Measurements from ENCODE around the gene MTERF4. TPM values are rescaled to one million over a fixed set of nuclear protein-coding genes. Genes with fewer than 3 reads are reported as not detected.
A peak's percentile ranks its signal among the peaks of the same experiment; 100 is the strongest.

The MTERF4 gene
- polyA plus RNA-seq, 2 of the 4 experiments (the other 2 are of a cell fraction), result 44.9 to 47.1 TPM

DNA sequence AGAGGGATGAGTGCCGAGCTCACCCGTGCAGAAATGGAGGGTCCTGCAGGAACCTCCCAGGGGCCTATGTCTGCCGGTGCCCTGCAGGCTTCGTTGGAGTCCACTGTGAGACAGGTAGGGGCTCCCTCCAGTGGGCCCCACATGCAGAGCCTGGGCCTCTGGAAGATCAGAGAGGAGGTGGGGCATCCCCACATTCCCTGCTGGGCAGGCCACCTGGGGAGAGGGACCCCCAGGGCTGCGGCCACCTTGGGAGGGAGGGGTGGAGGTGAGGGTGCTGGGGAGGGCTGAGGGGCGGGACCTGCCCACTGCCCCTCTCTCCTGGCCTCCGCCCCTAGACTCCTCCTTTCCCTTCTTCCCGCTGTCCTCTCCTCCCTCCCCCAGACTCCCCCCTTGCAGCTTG lies 38.5 kb downstream of the MTERF4 start:
- Histone ChIP-seq H3K4me3 (0 out of 3 replicates have a peak overlapping the region, but pooled peaks have one; percentile 13), H3K9me3 (no peaks in the 10 kb centered on the region), H3K4me1 (no peaks in the 10 kb centered on the region), H3K27ac (no peak overlapping the region), H3K4me2 (peak overlapping the region; percentile 58)
- POLR2A ChIA-PET, result no interaction called here
- FAIRE-seq (no peak), DNase-seq (ENCODE audit: low read depth in 1 of 2, low spot score in 1 of 2) (no peak), ATAC-seq (peak in 1 of 2 experiments; percentile 45; a peak in 3 of 6 replicates)
- TF ChIP-seq, protein P1, sequence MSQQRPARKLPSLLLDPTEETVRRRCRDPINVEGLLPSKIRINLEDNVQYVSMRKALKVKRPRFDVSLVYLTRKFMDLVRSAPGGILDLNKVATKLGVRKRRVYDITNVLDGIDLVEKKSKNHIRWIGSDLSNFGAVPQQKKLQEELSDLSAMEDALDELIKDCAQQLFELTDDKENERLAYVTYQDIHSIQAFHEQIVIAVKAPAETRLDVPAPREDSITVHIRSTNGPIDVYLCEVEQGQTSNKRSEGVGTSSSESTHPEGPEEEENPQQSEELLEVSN (IDR thresholded peaks at IDR 0.05; ENCODE audit: borderline replicate concordance, low read depth), result no peak
- TF ChIP-seq BHLHE40 (IDR thresholded peaks at IDR 0.05; ENCODE audit: low read depth, low read length), result no peak
- no peak for TF ChIP-seq KDM1A (IDR thresholded peaks at IDR 0.05; ENCODE audit: low read depth)
- no peak for TF ChIP-seq GATA3 (IDR thresholded peaks at IDR 0.05; ENCODE audit: borderline replicate concordance)
- TF ChIP-seq MAZ (IDR thresholded peaks at IDR 0.05; ENCODE audit: borderline replicate concordance, low read depth, low read length), result no peak
- no peak for TF ChIP-seq POLR2A (IDR thresholded peaks at IDR 0.05; ENCODE audit: low read length)
- no peak for TF ChIP-seq ZNF302 (CRISPR knock-in tag; IDR thresholded peaks at IDR 0.05)
- TF ChIP-seq, protein P2, sequence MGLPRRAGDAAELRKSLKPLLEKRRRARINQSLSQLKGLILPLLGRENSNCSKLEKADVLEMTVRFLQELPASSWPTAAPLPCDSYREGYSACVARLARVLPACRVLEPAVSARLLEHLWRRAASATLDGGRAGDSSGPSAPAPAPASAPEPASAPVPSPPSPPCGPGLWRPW (IDR thresholded peaks at IDR 0.05), result no peak
- TF ChIP-seq JUNB (IDR thresholded peaks at IDR 0.05), result no peak
- TF ChIP-seq ZFP36 (IDR thresholded peaks at IDR 0.05; ENCODE audit: borderline replicate concordance, partially characterized antibody), result no peak
- CTCF ChIA-PET, result interaction anchor here (2.1 kb wide), 1 partner anchor 10 kb away, joined by 5 read pairs; no protein-coding TSS in a partner anchor
- 90% methylated on average over 5 of the region's 8 CpGs for WGBS (ENCODE audit: missing lambda C conversion rate)

DNA sequence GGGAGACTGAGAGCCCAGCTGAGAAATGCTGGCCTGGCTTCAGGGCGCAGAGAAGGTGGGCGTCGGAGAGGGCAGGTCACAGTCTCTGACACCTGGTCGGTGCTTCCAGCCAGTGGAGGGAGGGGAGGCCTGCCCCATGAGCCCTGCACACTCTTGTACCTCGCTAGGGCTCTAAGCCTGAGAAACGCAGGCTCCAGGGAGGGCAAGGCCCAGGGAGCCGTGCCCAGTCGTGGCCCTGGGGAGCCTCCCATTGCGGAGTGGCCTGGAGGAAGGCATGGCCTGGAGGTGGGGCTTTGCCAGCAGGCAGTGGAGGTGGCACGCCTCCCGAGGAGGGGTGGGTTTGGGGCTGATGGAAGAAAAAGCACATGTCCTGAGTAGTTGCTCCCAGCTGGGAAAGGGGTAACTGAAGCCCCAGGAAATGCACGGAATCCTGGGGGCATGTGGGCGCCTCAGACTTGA lies 39.0 kb downstream of the MTERF4 start:
- ATAC-seq (no peak; a peak in 1 of 6 replicates), DNase-seq (ENCODE audit: low read depth in 1 of 2, low spot score in 1 of 2) (no peak), FAIRE-seq (no peak)
- TF ChIP-seq, protein P1 (IDR thresholded peaks at IDR 0.05; ENCODE audit: borderline replicate concordance, low read depth), result no peak
- TF ChIP-seq HOXB13 (CRISPR knock-in tag; IDR thresholded peaks at IDR 0.05; ENCODE audit: low read depth), result no peak
- ChIA-PET CTCF (interaction anchor here (2.1 kb wide), 1 partner anchor 10 kb away, joined by 5 read pairs; no protein-coding TSS in a partner anchor), POLR2A (no interaction called here)
- Histone ChIP-seq H3K4me2 (no peak overlapping the region), H3K4me1 (no peaks in the 10 kb centered on the region), H3K4me3 (no peak overlapping the region), H3K27ac (no peak overlapping the region), H3K9me3 (no peaks in the 10 kb centered on the region)
- 89% methylated on average over 6 of the region's 13 CpGs for WGBS (ENCODE audit: missing lambda C conversion rate)

DNA sequence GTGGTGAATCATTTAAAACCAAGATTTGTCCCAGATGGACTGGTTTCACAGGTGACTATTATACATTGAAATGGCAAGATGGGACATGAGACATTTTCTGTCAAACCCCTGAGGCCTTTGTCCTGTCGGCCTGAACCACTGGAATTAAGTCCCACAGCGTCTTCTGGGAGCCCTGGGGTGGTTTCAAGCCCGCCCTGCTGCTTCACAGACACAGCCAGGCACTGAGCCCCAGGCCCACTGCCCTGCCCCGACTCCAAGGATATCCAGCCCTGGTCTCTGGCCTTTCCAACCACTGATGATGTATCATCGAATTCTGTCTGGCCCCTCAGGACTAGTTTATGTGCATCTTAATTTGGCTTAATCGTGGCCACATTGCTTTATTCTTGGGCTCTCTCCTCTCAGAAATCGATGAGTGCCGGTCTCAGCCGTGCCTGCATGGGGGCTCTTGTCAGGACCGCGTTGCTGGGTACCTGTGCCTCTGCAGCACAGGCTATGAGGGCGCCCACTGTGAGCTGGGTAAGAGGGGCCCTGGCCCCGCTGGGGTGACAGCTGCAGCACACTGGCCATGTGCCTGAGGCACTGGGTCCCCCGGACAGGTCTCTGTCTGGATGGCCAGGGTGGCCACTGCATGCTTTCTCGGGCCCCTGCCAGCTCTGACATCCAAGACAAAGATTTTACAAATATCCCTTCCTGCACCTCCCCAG lies 39.5 kb downstream of the MTERF4 start:
- DNase-seq (ENCODE audit: low read depth in 1 of 2, low spot score in 1 of 2), result no peak
- TF ChIP-seq JUNB (IDR thresholded peaks at IDR 0.05) (no peak), SREBF2 (IDR thresholded peaks at IDR 0.05) (no peak), HDAC2 (IDR thresholded peaks at IDR 0.05) (no peak), FOSL2 (IDR thresholded peaks at IDR 0.05) (no peak), FOSL2 (CRISPR knock-in tag; IDR thresholded peaks at IDR 0.05) (no peak), PHF8 (IDR thresholded peaks at IDR 0.05; ENCODE audit: borderline replicate concordance, low read depth) (no peak), NPAS2 (CRISPR knock-in tag; IDR thresholded peaks at IDR 0.05; ENCODE audit: borderline replicate concordance) (no peak), HOXB13 (CRISPR knock-in tag; IDR thresholded peaks at IDR 0.05; ENCODE audit: low read depth) (no peak), ZSCAN20 (CRISPR knock-in tag; IDR thresholded peaks at IDR 0.05) (no peak), CHD2 (IDR thresholded peaks at IDR 0.05; ENCODE audit: low read length, partially characterized antibody) (no peak), FOSB (CRISPR knock-in tag; IDR thresholded peaks at IDR 0.05) (no peak), RFX5 (IDR thresholded peaks at IDR 0.05) (no peak), KDM5A (IDR thresholded peaks at IDR 0.05) (no peak), RARB (CRISPR knock-in tag; IDR thresholded peaks at IDR 0.05) (no peak), RNF2 (IDR thresholded peaks at IDR 0.05; ENCODE audit: borderline replicate concordance, low read depth) (no peak), EP300 (IDR thresholded peaks at IDR 0.05) (no peak)
- TF ChIP-seq, protein P1 (IDR thresholded peaks at IDR 0.05; ENCODE audit: borderline replicate concordance, low read depth), result no peak
- Histone ChIP-seq H3K4me2 (no peak overlapping the region), H3K4me3 (no peak overlapping the region), H3K27ac (no peak overlapping the region), H3K9me3 (no peaks in the 10 kb centered on the region), H3K4me1 (no peaks in the 10 kb centered on the region)
- no peak for FAIRE-seq
- WGBS (ENCODE audit: missing lambda C conversion rate), result 63% methylated on average over 15 of the region's 15 CpGs
- CTCF ChIA-PET, result interaction anchor here (2.1 kb wide), 1 partner anchor 11 kb away, joined by 5 read pairs; no protein-coding TSS in a partner anchor
- POLR2A ChIA-PET, result no interaction called here
- ATAC-seq, result no peak
